PC-9 (cell line): ENCODE data around the gene SCP2.

Experiments
- CTCF ChIP-seq: fragments of 200-600 bp; sonication (generic); conservative IDR thresholded peaks from 2 replicates; pipeline ENCODE4 v1.6.1; 2017; ENCODE audit warnings: mixed run types, antibody characterized with exemption, mild to moderate bottlenecking, moderate library complexity
- EZH2 ChIP-seq: fragments of 200-600 bp; sonication (generic); IDR thresholded peaks from 2 replicates; pipeline ENCODE4 v1.8.0; 2017; ENCODE audit warnings: antibody characterized with exemption, low read depth

GRCh38 chr1:52970149-52970548 is 43.1 kb downstream of the SCP2 start:
- TF ChIP-seq CTCF (no peak), EZH2 (no peak)
